GM12873 (cell line): Measurements from ENCODE around the gene BCL11A.

Experiments
- TF ChIP-seq, protein P1 (sequence below): IDR thresholded peaks from 2 replicates; pipeline ENCODE4 v1.5.1; 2012; ENCODE audit warnings: low read depth, mild to moderate bottlenecking, moderate library complexity, low read length, control low read depth; ENCODE audit not compliant: insufficient read depth; ENCODE audit errors: missing control alignments

Gene BCL11A

DNA sequence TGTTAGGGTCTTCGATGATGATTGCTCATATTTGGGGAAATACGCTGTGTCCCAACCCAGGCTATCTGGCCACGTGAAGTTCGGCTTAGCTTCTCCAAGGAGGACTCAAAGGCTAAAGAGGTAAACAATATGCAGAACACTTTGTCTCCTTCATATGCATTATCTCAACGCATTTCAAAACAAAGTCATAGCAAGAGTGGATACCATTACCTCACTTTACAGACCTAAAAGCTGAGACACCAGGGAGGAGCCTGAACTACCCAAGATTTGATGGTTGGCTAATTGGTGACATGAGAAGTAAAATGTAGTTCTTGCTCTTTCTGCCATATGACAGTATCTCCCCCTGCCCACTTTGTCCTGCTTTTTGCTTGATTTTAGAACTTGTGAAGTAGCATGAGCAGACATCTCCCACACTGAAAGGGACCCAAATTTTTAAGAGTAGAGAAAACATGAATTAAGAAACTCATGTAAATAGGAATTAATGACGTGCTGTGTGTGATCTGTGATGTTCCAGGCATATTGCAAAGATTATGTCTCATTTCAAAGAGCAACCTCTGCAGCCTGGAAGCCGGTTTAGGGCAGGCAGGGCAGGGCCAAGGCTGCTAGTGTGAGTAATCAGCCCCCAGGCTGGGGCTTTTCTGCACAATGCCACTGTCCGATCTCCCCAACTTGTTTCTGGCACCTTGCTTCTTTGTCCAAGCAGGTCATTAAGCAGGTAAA lies 144.5 kb downstream of the BCL11A start:
- TF ChIP-seq, protein P1, sequence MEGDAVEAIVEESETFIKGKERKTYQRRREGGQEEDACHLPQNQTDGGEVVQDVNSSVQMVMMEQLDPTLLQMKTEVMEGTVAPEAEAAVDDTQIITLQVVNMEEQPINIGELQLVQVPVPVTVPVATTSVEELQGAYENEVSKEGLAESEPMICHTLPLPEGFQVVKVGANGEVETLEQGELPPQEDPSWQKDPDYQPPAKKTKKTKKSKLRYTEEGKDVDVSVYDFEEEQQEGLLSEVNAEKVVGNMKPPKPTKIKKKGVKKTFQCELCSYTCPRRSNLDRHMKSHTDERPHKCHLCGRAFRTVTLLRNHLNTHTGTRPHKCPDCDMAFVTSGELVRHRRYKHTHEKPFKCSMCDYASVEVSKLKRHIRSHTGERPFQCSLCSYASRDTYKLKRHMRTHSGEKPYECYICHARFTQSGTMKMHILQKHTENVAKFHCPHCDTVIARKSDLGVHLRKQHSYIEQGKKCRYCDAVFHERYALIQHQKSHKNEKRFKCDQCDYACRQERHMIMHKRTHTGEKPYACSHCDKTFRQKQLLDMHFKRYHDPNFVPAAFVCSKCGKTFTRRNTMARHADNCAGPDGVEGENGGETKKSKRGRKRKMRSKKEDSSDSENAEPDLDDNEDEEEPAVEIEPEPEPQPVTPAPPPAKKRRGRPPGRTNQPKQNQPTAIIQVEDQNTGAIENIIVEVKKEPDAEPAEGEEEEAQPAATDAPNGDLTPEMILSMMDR, result no peak

DNA sequence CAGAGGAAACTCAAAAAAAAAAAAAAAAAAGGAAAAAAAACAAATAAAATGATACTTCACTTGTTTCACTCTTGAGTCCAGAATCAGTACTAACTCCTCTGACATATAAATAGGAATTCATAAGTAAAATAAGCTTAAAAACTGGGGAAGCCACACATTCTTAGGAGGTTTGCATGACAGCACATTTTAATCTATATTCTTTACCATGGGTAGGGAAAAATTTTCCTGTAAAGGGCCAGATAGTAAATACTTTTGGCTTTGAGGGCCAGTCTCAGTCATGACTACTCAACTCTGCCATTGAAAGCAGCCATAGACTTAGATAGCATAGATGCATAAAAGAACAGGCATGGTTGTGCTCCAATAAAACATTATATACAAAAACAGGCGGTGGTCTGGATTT lies 145.2 kb downstream of the BCL11A start:
- TF ChIP-seq, protein P1, result no peak

DNA sequence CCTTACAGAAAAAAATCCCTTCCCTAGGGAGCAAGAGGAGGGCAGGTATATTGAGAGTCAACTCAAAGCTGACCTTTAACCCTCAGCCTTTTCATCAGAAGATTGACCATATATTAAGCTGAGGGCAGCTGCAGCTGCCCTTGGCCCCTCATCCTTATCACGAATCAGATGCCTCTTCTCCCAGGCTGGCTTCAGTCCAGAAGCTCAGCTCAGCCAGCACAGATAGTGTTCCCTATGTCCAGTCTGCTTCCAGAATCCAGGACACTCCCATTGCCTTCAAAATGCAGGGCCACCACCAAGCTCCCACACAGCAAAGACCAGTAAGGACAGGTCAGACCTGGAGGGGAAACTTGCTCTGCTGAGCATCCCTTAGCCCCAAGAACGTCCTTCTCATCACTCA lies 146.1 kb downstream of the BCL11A start:
- TF ChIP-seq, protein P1, result no peak

DNA sequence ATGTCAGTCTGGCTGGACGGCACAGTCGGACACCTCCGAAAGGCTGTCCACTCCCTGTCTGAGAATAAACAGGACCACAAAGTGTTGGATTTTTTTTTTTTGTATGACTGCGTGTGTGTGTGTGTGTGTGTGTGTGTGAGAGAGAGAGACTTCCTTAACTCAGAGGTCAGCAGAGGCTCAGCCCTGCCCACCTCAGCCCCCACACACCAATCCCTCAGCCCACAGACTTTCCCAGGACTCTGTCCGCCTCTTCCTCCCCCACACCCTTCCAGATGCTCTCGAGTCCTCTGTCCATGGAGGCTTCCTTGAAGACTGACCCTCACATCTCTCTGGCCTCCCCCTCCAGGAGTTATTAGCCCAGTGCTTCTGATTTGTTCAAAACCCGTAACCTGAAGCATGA lies 147.3 kb downstream of the BCL11A start:
- TF ChIP-seq, protein P1, result no peak

DNA sequence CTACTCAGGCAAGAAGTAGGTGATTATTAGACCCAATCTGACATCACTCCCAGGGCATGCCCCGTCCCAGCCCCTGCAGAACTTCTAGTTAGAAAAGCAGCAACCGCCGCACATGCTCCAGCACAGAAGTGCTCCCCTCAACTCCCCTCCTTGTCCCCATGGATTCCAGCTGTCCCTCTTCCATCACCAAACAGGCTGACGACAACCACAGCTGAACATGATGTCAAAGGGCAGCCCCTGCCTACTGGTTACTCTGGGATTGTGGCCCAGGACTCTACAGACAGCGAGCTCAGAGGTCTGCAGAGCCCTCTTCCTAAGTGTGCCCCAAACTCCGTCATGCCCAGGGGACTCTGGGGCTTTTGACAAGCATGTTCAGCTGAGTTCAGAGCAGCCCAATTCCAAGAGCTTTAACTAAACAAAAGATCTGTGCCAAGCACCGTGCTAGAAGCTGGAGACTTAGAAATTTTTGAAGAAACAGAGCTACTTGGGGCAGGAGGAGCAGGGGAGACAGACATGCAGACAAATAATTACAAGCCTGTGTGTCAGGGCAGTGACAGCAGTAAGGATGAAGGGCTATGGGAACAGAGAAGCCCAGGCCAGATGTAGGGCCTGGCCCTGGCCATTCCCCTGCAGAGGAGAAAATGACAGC lies 148.1 kb downstream of the BCL11A start:
- TF ChIP-seq, protein P1, result no peak
